Mononuclear cell (primary cell): ENCODE results near the gene SCGB1D1. TPM values are rescaled to one million over a fixed set of nuclear protein-coding genes. Genes with fewer than 3 reads are reported as not detected.

Experiments
- H3K27me3 ChIP-seq: 2 replicates; pipeline ENCODE4 v1.6.0; 2011; ENCODE audit warnings: low read length, control low read depth; ENCODE audit not compliant: insufficient read depth
- H3K4me1 ChIP-seq: 2 replicates; pipeline ENCODE4 v1.5.1; 2011; ENCODE audit warnings: mild to moderate bottlenecking, low read length, control low read depth; ENCODE audit not compliant: insufficient read depth
- H3K4me3 ChIP-seq: 2 replicates; pipeline ENCODE4 v1.5.1; 2011; ENCODE audit warnings: mild to moderate bottlenecking, low read length, moderate library complexity
- H3K9me3 ChIP-seq: 2 replicates; pipeline ENCODE4 v1.5.1; 2011; ENCODE audit warnings: low read depth, mild to moderate bottlenecking, control low read depth, low read length
- total RNA-seq: library from RNA; depleted of rRNA; stranded (reverse); fragments of >200 nt; gene quantifications from one replicate; pipeline ENCODE4 v1.2.3, GENCODE V29; 2012

SCGB1D1 gene, protein sequence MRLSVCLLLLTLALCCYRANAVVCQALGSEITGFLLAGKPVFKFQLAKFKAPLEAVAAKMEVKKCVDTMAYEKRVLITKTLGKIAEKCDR
- not detected for total RNA-seq

DNA sequence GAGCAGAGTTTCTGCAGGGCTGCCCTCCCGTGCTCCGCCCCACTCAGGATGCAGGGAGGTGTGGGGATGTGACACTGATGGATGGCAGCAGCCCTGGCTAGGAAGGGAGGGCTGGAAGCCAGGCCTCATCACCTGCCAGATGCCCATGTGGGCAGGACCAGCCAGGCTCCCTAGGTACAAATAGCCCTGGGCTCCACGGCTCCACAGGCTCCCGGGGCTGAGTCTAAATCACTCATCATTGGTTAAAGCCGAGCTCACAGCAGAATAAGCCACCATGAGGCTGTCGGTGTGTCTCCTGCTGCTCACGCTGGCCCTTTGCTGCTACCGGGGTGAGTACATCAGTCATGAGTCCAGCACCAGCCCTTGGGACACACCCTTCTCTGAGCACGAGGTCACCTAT, at the start of gene SCGB1D1:
Gene SCGB1D1, plus strand, starts transcription at position 206 of the 400 bp plus-strand sequence. Its CDS starts 69 bp downstream, at position 275.
- no peaks in the 10 kb centered on the region for H3K4me1 ChIP-seq
- no peaks in the 10 kb centered on the region for H3K27me3 ChIP-seq
- no peak within 1 kb of the TSS for H3K4me3 ChIP-seq
- no peaks in the 10 kb centered on the region for H3K9me3 ChIP-seq

DNA sequence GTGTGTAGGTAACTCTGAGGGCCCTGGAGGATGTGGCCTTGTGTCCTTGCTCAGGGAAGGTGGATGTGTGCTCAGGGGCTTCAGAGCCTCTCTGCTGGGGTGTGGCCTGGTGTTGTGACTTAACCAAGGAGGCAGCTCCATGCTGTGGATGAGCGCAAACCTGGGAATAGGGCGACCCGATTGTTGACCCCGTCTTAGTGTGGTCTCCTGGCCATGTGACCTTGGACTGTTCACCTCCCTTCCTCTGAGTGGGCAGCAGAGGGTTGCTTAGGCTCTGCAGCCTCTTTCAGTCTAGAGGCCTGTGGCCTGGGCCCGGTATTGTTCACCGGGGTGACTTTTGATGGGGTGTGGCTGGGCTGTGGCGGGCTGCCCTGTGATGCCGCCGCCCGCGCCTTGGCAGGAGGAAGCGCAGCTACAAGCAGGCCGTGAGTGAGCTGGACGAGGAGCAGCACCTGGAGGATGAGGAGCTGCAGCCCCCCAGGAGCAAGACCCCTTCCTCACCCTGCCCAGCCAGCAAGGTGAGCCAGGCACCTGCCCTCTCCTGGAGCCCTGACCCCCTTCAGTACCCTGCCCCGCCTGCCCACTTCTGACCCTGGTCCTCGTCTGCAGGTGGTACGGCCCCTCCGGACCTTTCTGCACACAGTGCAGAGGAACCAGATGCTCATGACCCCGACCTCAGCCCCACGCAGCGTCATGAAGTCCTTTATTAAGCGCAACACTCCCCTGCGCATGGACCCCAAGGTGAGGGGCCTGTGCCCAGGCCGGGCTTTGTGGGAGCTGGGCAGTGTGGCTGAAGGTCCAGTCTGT, 49.5 kb upstream of the SCGB1D1 start:
- Histone ChIP-seq H3K4me3 (no peak overlapping the region), H3K4me1 (no peaks in the 10 kb centered on the region), H3K27me3 (no peaks in the 10 kb centered on the region), H3K9me3 (no peaks in the 10 kb centered on the region)

DNA sequence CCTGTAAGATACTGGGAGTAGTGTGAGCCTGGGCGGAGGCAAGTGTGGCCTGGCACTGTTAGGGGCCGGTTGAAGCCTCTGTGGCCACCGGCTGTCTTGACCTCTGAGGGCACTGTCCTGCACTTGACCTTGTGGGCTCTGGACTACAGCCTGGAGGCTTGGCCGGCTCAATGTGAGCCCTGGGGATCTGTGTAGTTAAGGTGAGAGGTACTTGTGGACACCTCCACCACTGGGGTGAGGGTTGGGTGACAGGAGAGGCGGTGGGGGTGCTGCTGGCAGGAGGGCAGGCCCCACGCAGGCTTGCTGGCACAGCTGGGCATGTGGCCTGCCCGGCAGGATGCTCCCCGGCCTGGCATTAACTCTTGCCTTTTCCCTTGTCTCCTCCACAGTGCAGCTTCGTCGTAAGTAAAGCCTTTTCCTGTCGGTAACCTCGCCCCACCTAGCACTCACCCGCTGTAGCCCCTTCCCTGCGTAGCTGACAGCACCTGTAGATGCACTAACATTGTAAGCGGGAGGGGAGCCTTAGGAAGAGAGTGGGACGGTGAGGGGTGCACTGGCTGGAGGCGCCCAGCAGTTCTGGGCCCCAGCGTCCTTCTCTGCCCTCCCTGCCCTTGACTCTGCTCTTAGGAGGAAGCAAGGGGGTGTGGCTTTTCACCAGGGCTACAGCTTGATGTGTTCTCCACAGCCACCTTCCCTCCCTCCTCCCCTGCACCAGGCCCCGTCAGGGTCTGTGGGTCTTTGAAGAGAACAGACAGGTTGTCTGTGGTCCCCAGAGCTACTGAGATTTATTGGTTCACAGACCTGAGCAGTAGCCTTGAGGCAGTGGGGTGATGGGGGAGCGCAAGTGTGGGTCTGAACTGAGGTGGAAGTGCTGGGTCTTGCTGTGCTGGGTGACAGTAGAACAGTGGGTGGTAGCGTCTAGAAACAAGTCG, 48.6 kb upstream of the SCGB1D1 start:
- Histone ChIP-seq H3K4me3 (no peak overlapping the region), H3K9me3 (no peaks in the 10 kb centered on the region), H3K4me1 (no peaks in the 10 kb centered on the region), H3K27me3 (no peaks in the 10 kb centered on the region)

DNA sequence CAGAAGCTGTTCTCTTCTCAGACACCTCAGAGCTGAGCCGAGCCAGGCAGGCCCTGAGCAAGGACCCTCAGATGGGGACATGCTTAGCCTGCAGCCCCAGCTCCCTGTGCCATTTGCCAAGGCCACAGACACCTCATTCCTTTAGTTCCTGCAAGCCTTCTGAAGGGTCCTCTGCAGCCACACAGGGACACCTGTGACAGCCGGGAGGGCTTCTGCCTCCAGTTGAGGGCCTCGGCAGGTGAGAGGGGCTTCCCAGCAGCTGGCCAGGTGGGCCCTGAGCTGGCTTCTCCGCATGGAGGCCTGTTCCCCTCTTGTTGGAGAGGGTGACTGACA, 48.0 kb upstream of the SCGB1D1 start:
- no peaks in the 10 kb centered on the region for H3K4me1 ChIP-seq
- no peaks in the 10 kb centered on the region for H3K9me3 ChIP-seq
- no peaks in the 10 kb centered on the region for H3K27me3 ChIP-seq
- no peak overlapping the region for H3K4me3 ChIP-seq

DNA sequence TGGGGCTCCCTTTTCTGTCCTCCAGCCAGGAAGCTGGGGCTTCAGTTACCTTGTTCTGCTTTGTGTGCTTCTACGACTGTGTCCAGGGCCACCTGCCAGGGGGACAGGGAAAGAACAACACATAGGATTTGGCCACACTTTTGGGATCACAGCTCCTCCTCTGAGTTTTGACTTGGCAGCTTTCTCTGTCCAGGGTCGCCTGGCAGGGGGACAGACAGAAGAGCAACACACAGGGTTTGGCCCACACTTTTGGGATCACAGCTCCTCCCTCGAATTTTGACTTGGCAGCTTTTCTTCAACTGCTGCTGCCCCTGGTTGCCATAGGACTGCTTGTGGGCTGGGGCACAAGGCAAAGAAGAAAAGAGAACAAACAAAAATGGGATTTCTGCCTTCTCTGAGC, 47.1 kb upstream of the SCGB1D1 start:
- H3K27me3 ChIP-seq = no peaks in the 10 kb centered on the region
- H3K4me3 ChIP-seq = no peak overlapping the region
- H3K4me1 ChIP-seq = no peaks in the 10 kb centered on the region
- no peaks in the 10 kb centered on the region for H3K9me3 ChIP-seq

DNA sequence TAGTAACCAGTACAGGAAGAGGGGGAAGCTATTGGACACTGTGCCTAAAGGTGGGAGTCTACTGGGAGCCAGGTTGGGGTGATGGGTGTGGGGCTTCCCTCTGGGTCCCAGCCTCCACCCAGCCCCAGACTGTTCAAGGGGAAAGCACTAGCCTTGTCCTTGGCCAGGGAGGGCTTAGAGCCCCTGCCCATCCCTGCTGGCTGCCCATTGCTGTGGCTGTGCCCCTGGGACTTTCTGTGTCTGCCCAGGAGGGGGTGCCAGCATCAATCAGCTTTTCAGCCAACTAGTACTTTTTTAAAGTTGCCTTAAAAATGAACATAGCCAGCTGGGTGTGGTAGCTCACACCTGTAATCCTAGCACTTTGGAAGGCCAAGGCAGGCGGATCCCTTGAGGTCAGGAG, 46.3 kb upstream of the SCGB1D1 start:
- no peaks in the 10 kb centered on the region for H3K4me1 ChIP-seq
- no peaks in the 10 kb centered on the region for H3K9me3 ChIP-seq
- no peak overlapping the region for H3K4me3 ChIP-seq
- no peaks in the 10 kb centered on the region for H3K27me3 ChIP-seq

DNA sequence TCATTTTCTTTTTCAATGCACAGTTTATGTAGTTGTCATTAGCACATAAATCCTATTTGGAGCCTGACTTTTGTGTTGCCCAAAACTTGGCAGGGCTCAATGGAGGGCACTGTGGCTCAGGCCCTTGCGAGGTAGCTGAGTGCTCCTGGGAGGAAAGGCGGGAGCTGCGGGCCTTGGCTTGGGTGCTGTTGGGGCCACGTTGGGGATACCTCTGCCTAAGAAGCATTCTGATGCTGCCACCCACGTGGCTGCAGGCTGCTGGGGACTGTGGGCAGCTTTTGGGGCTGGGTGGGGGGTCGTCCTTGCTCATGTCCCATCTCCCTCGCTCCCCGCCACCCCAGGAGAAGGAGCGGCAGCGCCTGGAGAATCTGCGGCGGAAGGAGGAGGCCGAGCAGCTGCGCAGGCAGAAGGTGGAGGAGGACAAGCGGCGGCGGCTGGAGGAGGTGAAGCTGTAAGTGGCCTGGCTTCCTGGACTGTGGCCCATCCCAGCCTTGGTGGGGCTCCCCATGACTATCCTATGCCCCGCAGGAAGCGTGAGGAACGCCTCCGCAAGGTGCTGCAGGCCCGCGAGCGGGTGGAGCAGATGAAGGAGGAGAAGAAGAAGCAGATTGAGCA, 45.3 kb upstream of the SCGB1D1 start:
- no peaks in the 10 kb centered on the region for H3K4me1 ChIP-seq
- H3K9me3 ChIP-seq = no peaks in the 10 kb centered on the region
- H3K4me3 ChIP-seq = no peak overlapping the region
- no peaks in the 10 kb centered on the region for H3K27me3 ChIP-seq

DNA sequence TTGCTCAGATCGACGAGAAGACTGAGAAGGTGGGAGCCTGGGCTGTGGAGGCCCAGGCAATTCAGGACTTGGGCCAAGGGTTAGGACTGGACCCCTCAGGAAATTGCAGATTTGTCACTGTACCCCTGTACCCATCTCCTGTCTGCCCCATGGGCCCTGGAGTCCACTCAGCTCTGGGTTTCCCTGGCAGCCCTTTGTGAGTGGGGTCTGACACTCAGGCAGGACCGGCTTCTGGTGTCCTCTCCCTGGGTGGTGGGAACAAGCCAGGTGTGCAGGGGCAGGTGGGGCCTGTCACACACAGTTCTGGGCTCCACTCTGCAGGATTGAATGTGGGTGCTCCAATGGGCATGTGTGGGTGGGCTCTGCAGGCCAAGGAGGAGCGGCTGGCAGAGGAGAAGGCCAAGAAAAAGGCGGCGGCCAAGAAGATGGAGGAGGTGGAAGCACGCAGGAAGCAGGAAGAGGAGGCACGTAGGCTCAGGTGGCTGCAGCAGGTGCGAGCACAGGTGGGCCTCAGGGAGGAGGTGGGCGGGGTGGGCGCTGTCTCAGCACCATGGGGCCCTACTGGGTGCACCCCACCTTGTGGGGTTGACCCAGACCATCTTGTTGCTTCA, 44.6 kb upstream of the SCGB1D1 start:
- H3K9me3 ChIP-seq = no peaks in the 10 kb centered on the region
- H3K4me3 ChIP-seq = no peak overlapping the region
- no peaks in the 10 kb centered on the region for H3K27me3 ChIP-seq
- no peaks in the 10 kb centered on the region for H3K4me1 ChIP-seq

DNA sequence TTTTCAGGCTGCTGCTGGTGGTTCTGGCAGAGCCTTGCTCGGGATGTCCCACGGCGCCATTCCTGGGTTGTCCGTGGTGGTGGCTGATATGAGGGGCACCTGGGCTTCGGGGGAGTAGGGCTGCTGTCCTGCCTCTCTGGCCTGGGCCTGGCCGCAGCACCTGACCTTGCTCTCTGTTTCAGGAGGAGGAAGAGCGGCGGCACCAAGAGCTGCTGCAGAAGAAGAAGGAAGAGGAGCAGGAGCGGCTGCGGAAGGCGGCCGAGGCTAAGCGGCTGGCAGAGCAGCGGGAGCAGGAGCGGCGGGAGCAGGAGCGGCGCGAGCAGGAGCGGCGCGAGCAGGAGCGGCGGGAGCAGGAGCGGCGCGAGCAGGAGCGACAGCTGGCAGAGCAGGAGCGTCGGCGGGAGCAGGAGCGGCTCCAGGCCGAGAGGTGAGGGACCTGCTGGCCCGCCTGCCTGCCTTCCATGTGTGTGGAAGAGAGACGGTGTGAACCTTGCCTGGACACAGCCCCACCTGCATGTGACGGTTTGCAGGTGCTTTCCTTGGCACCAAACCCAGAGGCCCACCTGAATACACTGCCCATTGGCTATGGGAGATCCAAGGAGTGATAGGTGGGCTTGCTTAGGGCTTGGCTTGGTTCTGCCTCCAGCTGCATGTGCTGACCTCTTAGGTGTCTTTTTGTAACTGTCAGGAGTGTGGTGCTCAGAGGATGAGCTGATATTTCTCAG, 43.4 kb upstream of the SCGB1D1 start:
- H3K4me1 ChIP-seq = no peaks in the 10 kb centered on the region

DNA sequence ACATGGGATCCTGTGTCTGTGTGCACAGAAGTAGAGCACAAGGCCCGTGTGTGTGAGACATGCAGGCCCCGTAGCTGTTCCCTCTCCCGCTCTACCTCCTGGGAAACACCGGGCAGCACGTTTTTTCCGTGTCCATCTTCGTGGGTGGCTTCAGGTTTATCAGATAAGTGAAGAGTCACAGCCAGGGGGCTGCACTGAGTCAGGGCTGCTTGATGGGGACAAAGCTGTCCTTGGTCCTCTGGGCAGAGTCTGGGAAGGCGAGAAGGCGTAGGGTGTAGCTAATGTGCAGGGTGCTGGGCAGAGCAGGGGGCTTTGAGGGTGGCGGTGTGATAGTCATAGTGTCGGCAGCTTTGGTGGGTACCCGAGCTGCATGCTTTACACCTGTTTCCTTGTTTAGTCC, 42.5 kb upstream of the SCGB1D1 start:
- Histone ChIP-seq H3K9me3 (no peaks in the 10 kb centered on the region), H3K4me1 (no peaks in the 10 kb centered on the region), H3K4me3 (no peak overlapping the region), H3K27me3 (no peaks in the 10 kb centered on the region)

More for the DNA sequence above, 43.4 kb upstream of the SCGB1D1 start:
- H3K9me3 ChIP-seq = no peaks in the 10 kb centered on the region
- H3K4me3 ChIP-seq = no peak overlapping the region
- no peaks in the 10 kb centered on the region for H3K27me3 ChIP-seq

DNA sequence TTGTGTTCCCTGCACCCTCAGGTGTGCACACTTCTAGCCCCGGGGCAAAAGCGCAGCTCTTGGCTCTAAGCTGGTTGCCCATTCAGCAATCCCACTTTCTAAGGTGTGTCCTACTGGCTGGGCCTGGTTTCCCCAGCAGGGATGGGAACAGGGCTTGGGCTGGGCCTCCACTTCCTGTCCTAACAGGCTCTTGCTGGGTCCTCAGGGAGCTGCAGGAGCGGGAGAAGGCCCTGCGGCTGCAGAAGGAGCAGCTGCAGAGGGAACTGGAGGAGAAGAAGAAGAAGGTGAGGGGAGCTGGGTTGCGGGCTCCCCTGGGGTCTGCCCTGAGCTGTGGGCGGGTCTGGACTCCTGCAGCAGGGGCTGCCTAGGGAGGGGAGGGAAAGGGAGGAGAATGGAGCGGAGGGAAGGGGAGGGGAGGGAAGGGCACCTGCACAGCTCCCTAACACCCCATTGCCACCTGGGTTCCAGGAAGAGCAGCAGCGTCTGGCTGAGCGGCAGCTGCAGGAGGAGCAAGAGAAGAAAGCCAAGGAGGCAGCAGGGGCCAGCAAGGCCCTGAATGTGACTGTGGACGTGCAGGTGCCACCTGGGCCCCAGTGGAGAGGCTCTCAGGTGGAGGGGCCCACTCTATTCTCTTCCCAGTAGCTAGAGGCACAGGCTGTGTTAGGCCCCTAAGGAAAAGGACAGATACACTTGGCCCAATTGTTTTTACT, 41.6 kb upstream of the SCGB1D1 start:
- H3K4me3 ChIP-seq = no peak overlapping the region
- no peaks in the 10 kb centered on the region for H3K4me1 ChIP-seq
- H3K27me3 ChIP-seq = no peaks in the 10 kb centered on the region
- H3K9me3 ChIP-seq = no peaks in the 10 kb centered on the region

DNA sequence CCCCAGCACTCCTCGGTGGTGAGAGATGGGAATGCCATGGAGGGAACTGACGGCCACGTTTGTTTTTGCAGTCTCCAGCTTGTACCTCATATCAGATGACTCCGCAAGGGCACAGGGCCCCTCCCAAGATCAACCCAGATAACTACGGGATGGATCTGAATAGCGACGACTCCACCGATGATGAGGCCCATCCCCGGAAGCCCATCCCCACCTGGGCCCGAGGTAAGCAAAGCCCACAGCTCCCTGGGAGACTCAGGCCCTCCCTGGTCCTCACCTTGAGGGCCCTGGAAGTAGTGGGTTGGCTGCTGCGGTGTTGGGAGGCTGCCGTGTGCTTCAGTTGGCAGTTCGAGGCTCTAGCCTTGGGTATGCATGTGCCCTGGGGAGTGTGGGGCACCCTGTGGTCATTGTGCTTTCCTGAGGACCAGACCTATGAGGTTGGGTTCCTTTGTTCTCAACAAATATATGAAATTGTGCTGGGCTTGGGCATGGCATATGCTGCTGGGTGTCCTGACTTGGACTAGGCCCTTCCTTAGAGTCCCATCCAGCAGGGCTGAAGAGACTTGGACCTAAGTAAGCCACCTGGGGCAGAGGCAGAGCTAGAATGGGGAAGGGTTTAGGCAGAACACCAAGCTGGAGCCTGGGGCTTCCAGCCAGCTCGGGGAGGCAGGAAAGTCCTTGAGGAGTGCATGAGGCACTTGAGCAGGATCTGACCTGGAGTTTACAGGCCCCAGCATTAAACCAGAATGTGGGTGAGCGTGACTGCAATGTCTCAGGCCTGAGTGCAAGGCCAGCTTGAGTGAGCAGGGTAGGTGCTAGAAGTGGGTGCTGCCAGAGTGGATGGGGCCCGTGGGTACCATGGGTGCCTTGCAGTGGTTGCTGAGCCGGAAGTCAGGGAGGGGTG, 39.8 kb upstream of the SCGB1D1 start:
- Histone ChIP-seq H3K9me3 (no peaks in the 10 kb centered on the region), H3K27me3 (no peaks in the 10 kb centered on the region), H3K4me1 (no peaks in the 10 kb centered on the region), H3K4me3 (no peak overlapping the region)
